ENCODE measurements around the gene ACOX3. TPM values are rescaled to one million over a fixed set of nuclear protein-coding genes. Genes with fewer than 3 reads are reported as not detected.

Gene ACOX3
- total and polyA plus RNA-seq, 2 of the 8 experiments (the other 6 are each of a cell fraction or from before 2014, with no cell fraction given) = 2.5 to 9.9 TPM

GRCh38 chr4:8328866-8329559 lies 111.5 kb downstream of the ACOX3 start (continued):
- TF ChIP-seq CHD7 (IDR thresholded peaks at IDR 0.05; ENCODE audit: insufficient replicate concordance, low read length) = no peak
